Common myeloid progenitor, CD34-positive (primary cell): ENCODE data around the gene HSPB9.

Experiments used
- CTCF ChIA-PET: fragments of 350-600 bp; sonication (Branson Sonifier 250); formaldehyde crosslinking; loops from one replicate; lab custom pipeline; 2021; ENCODE audit warnings: antibody characterized with exemption; lab: Charles Lee
- POLR2A ChIA-PET: fragments of 350-600 bp; sonication (Branson Sonifier 250); formaldehyde crosslinking; loops from one replicate; lab custom pipeline; 2021; ENCODE audit warnings: antibody characterized with exemption; lab: Charles Lee
- DNase-seq, 3 donors: peaks; one replicate each; pipeline versions ENCODE4 v3.0.0 to v3.0.0-alpha.2; 2013
- H3K27ac ChIP-seq, 2 experiments: 1 replicate in 1 of 2; 2 replicates in 1 of 2; pipeline ENCODE4 v1.7.0; 2013; ENCODE audit warnings: inconsistent platforms in 2 of 2, low read length in 2 of 2, mild to moderate bottlenecking in 2 of 2, low read depth in 1 of 2, moderate library complexity in 1 of 2; ENCODE audit not compliant: severe bottlenecking in 2 of 2, insufficient read depth in 1 of 2, poor library complexity in 1 of 2
- H3K27me3 ChIP-seq, 5 experiments: replicated peaks in 2 of 5; 1 replicate in 3 of 5; 2 replicates in 2 of 5; pipeline versions ENCODE4 v1.6.1 to v1.7.0; 2013; ENCODE audit warnings: low read length in 4 of 5, mild to moderate bottlenecking in 2 of 5, moderate library complexity in 2 of 5, inconsistent platforms in 1 of 5; ENCODE audit not compliant: insufficient read depth in 5 of 5, control insufficient read depth in 4 of 5
- H3K36me3 ChIP-seq, 4 experiments: 1 replicate in 2 of 4; 2 replicates in 2 of 4; pipeline versions ENCODE4 v1.6.1 to v1.7.0; 2013; ENCODE audit warnings: low read length in 3 of 4, control low read depth in 1 of 4, mild to moderate bottlenecking in 1 of 4; ENCODE audit not compliant: control insufficient read depth in 4 of 4, insufficient read depth in 4 of 4
- H3K4me1 ChIP-seq, 4 experiments: 1 replicate in 3 of 4; 2 replicates in 1 of 4; pipeline versions ENCODE4 v1.6.1 to v1.7.1; 2013; ENCODE audit warnings: low read length in 3 of 4, mild to moderate bottlenecking in 3 of 4, control low read depth in 1 of 4, inconsistent platforms in 1 of 4, moderate library complexity in 1 of 4; ENCODE audit not compliant: control insufficient read depth in 4 of 4, insufficient read depth in 4 of 4; ENCODE audit errors: control extremely low read depth in 1 of 4
- H3K4me3 ChIP-seq, 7 experiments: 1 replicate in 4 of 7; 2 replicates in 3 of 7; pipeline versions ENCODE4 v1.5.1 to v1.7.0; 2013; ENCODE audit warnings: mild to moderate bottlenecking in 7 of 7, low read length in 6 of 7, moderate library complexity in 6 of 7, inconsistent platforms in 2 of 7, low read depth in 2 of 7, control low read depth in 1 of 7; ENCODE audit not compliant: insufficient read depth in 4 of 7, control insufficient read depth in 1 of 7; ENCODE audit errors: extremely low read depth in 1 of 7
- H3K9me3 ChIP-seq, 5 experiments: 1 replicate in 4 of 5; 2 replicates in 1 of 5; pipeline versions ENCODE4 v1.6.1 to v1.7.1; 2013; ENCODE audit warnings: low read length in 4 of 5, mild to moderate bottlenecking in 2 of 5, inconsistent platforms in 1 of 5, low read depth in 1 of 5, moderate library complexity in 1 of 5; ENCODE audit not compliant: control insufficient read depth in 4 of 5, insufficient read depth in 2 of 5; ENCODE audit errors: control extremely low read depth in 1 of 5
- WGBS: methylation state at CpG from one replicate; pipeline ENCODE4 v1.1.5; 2013; ENCODE audit not compliant: insufficient coverage; 5-methylcytosine and 5-hydroxymethylcytosine counted together

HSPB9 gene

GRCh38 chr17:42110301-42111264 lies 12.0 kb upstream of the HSPB9 start:
- Histone ChIP-seq H3K27me3 (no peaks in the 10 kb centered on the region), H3K9me3 (no peaks in the 10 kb centered on the region), H3K36me3 (peaks cover 0 to 30% (median 17%) of the 10 kb centered on the region in 4 experiments), H3K27ac (peak overlapping the region in 1 of 2 experiments; percentile 88), H3K4me3 (no peak overlapping the region), H3K4me1 (peaks cover 6 to 34% (median 31%) of the 10 kb centered on the region in 4 experiments)
- POLR2A ChIA-PET, result no interaction called here
- CTCF ChIA-PET, result interaction anchor here (1.0 to 21.8 kb wide), 8 partner anchors 9 to 148 kb away, joined by 3 to 381 read pairs (median 4); partner anchors contain the start of genes CNP, DNAJC7, KAT2A and NKIRAS2
- 94% methylated on average over 15 of the region's 18 CpGs for WGBS
- DNase-seq, result no peak

GRCh38 chr17:42111265-42111636 lies 11.4 kb upstream of the HSPB9 start:
- POLR2A ChIA-PET, result no interaction called here
- peaks cover 0 to 34% (median 21%) of the 10 kb centered on the region in 4 experiments for H3K36me3 ChIP-seq
- DNase-seq, result no peak
- H3K4me1 ChIP-seq, result peaks cover 6 to 34% (median 31%) of the 10 kb centered on the region in 4 experiments
- WGBS, result 98% methylated on average over 11 of the region's 11 CpGs
- CTCF ChIA-PET, result interaction anchor here (0.9 to 21.8 kb wide), 11 partner anchors 8 to 148 kb away, joined by 3 to 381 read pairs (median 3); partner anchors contain the start of genes CNP, DNAJC7, KAT2A and NKIRAS2
- H3K4me3 ChIP-seq, result peak overlapping the region in 1 of 7 experiments; percentile 87
- H3K27ac ChIP-seq, result peak overlapping the region; percentile 50 to 88
- no peaks in the 10 kb centered on the region for H3K9me3 ChIP-seq
- no peaks in the 10 kb centered on the region for H3K27me3 ChIP-seq

- peak in 2 of 3 donors; percentile 48 to 51 for DNase-seq
- WGBS, result 15% methylated on average over 9 of the region's 12 CpGs
- Histone ChIP-seq H3K27ac (peak overlapping the region; percentile 50 to 88), H3K27me3 (no peaks in the 10 kb centered on the region), H3K4me3 (peak overlapping the region; percentile 30 to 87 (median 68)), H3K9me3 (no peaks in the 10 kb centered on the region), H3K4me1 (peaks cover 6 to 34% (median 31%) of the 10 kb centered on the region in 4 experiments), H3K36me3 (peaks cover 0 to 37% (median 23%) of the 10 kb centered on the region in 4 experiments)
- ChIA-PET CTCF (interaction anchor here (0.5 to 21.8 kb wide), 16 partner anchors 8 to 149 kb away, joined by 3 to 381 read pairs (median 4); partner anchors contain the start of genes CNP, DNAJC7, KAT2A and NKIRAS2), POLR2A (interaction anchor here (0.6 to 1.4 kb wide), 5 partner anchors 13 to 146 kb away, joined by 3 to 4 read pairs (median 3); partner anchors contain the start of gene CNP)
Observed at GRCh38 chr17:42111871-42112551, 10.6 kb upstream of the HSPB9 start.

GRCh38 chr17:42112552-42113176 lies 9.9 kb upstream of the HSPB9 start, which contains the start of gene DHX58:
Gene DHX58 (minus strand): TSS chr17:42112714. CDS start chr17:42111892, 822 bp downstream.
- ChIA-PET POLR2A (interaction anchor here (1.0 to 1.4 kb wide), 5 partner anchors 14 to 424 kb away, joined by 3 to 4 read pairs (median 3); partner anchors contain the start of genes CNP and EIF1), CTCF (interaction anchor here (0.5 to 21.8 kb wide), 13 partner anchors 8 to 415 kb away, joined by 3 to 381 read pairs (median 4); partner anchors contain the start of genes CNP, DNAJC7, KAT2A and NKIRAS2)
- H3K27me3 ChIP-seq, result no peaks in the 10 kb centered on the region
- H3K9me3 ChIP-seq, result no peaks in the 10 kb centered on the region
- WGBS, result 0% methylated on average over 6 of the region's 10 CpGs
- peak within 1 kb of the TSS; percentile 50 to 88 for H3K27ac ChIP-seq
- H3K4me1 ChIP-seq, result peaks cover 6 to 29% (median 25%) of the 10 kb centered on the region in 4 experiments
- peaks cover 0 to 43% (median 29%) of the 10 kb centered on the region in 4 experiments for H3K36me3 ChIP-seq
- peak within 1 kb of the TSS; percentile 30 to 87 (median 68) for H3K4me3 ChIP-seq
- peak; percentile 87 to 93 (median 93) for DNase-seq

- whole genome bisulfite sequencing, result 97% methylated on average over 28 of the region's 28 CpGs
- Histone ChIP-seq H3K27me3 (no peaks in the 10 kb centered on the region), H3K4me1 (peaks cover 6 to 21% (median 19%) of the 10 kb centered on the region in 4 experiments), H3K36me3 (peaks cover 2 to 48% (median 33%) of the 10 kb centered on the region in 4 experiments), H3K4me3 (peak overlapping the region in 1 of 7 experiments; percentile 87), H3K9me3 (no peaks in the 10 kb centered on the region), H3K27ac (peak overlapping the region in 1 of 2 experiments; percentile 88)
- POLR2A ChIA-PET, result interaction anchor here (1.0 kb wide), 1 partner anchor 425 kb away, joined by 3 read pairs; the partner anchor contains the start of gene EIF1
- no peak for DNase-seq
- CTCF ChIA-PET, result interaction anchor here (0.7 to 21.8 kb wide), 10 partner anchors 10 to 414 kb away, joined by 3 to 381 read pairs (median 4); partner anchors contain the start of genes CNP, DNAJC7, NKIRAS2 and ZNF385C
Observed at GRCh38 chr17:42113293-42114069, 9.1 kb upstream of the HSPB9 start.
